Neural progenitor cell (in vitro differentiated cells): ENCODE measurements around the gene PBX1. TPM values are rescaled to one million over a fixed set of nuclear protein-coding genes. Genes with fewer than 3 reads are reported as not detected.
A peak's percentile ranks its signal among the peaks of the same experiment; 100 is the strongest.

Experiments
- DNase-seq: peaks from one replicate; pipeline ENCODE4 v3.0.0-alpha.2; 2016; ENCODE audit warnings: low spot score
- H2AFZ ChIP-seq: fragments of 200-600 bp; sonication (generic); replicated peaks from 2 replicates; pipeline ENCODE4 v1.6.1; 2016; ENCODE audit warnings: antibody characterized with exemption
- H3F3A ChIP-seq: fragments of 200-600 bp; sonication (generic); 2 replicates; pipeline ENCODE4 v1.6.1; 2016; ENCODE audit warnings: antibody characterized with exemption, low read depth
- H3K27ac ChIP-seq: fragments of 200-600 bp; sonication (generic); 2 replicates; pipeline ENCODE4 v1.5.1; 2016; ENCODE audit warnings: mild to moderate bottlenecking
- H3K27me3 ChIP-seq: fragments of 200-600 bp; sonication (generic); 2 replicates; pipeline ENCODE4 v1.6.1; 2016; ENCODE audit warnings: mild to moderate bottlenecking, moderate library complexity
- H3K36me3 ChIP-seq: fragments of 200-600 bp; sonication (generic); 2 replicates; pipeline ENCODE4 v1.5.1; 2016
- H3K4me1 ChIP-seq: fragments of 200-600 bp; sonication (generic); 2 replicates; pipeline ENCODE4 v1.6.1; 2016; ENCODE audit warnings: mixed run types
- H3K4me2 ChIP-seq: fragments of 200-600 bp; sonication (generic); 2 replicates; pipeline ENCODE4 v1.6.1; 2016
- H3K4me3 ChIP-seq: fragments of 200-600 bp; sonication (generic); 2 replicates; pipeline ENCODE4 v1.5.1; 2016
- H3K79me2 ChIP-seq: fragments of 200-600 bp; sonication (generic); 2 replicates; pipeline ENCODE4 v1.6.1; 2016; ENCODE audit warnings: low read depth
- H3K9ac ChIP-seq: fragments of 200-600 bp; sonication (generic); 2 replicates; pipeline ENCODE4 v1.6.1; 2016
- H3K9me3 ChIP-seq: fragments of 200-600 bp; sonication (generic); 2 replicates; pipeline ENCODE4 v1.5.1; 2016; ENCODE audit warnings: low read depth
- H4K20me1 ChIP-seq: fragments of 200-600 bp; sonication (generic); 2 replicates; pipeline ENCODE4 v1.6.1; 2016; ENCODE audit warnings: low read depth
- H3K27ac Mint-ChIP-seq: 3 replicates; pipeline ENCODE4 v1.8.0; 2021; ENCODE audit warnings: mixed read lengths
- H3K27me3 Mint-ChIP-seq: 2 replicates; pipeline ENCODE4 v1.8.0; 2022; ENCODE audit warnings: low read depth, mild to moderate bottlenecking, inconsistent platforms, moderate library complexity, mixed read lengths; ENCODE audit not compliant: insufficient read depth
- H3K36me3 Mint-ChIP-seq: 3 replicates; pipeline ENCODE4 v1.8.0; 2021; ENCODE audit warnings: mixed read lengths
- H3K4me1 Mint-ChIP-seq: 3 replicates; pipeline ENCODE4 v1.8.0; 2021; ENCODE audit warnings: mixed read lengths
- H3K4me3 Mint-ChIP-seq: 3 replicates; pipeline ENCODE4 v1.8.0; 2021; ENCODE audit warnings: mild to moderate bottlenecking, moderate library complexity, mixed read lengths
- H3K9me3 Mint-ChIP-seq: 3 replicates; pipeline ENCODE4 v1.8.0; 2020; ENCODE audit warnings: mixed read lengths
- CTCF ChIP-seq: fragments of 200-600 bp; sonication (generic); IDR thresholded peaks from 2 replicates; pipeline ENCODE4 v1.5.1; 2017; ENCODE audit warnings: antibody characterized with exemption, mild to moderate bottlenecking
- EZH2 ChIP-seq: fragments of 200-600 bp; sonication (generic); IDR thresholded peaks from 2 replicates; pipeline ENCODE4 v1.6.1; 2017; ENCODE audit warnings: antibody characterized with exemption, mild to moderate bottlenecking, moderate library complexity
- EZH2phosphoT487 ChIP-seq: fragments of 200-600 bp; sonication (generic); IDR thresholded peaks from 2 replicates; pipeline ENCODE4 v1.6.1; 2017; ENCODE audit warnings: antibody characterized with exemption
- total RNA-seq: library from RNA; depleted of rRNA; stranded (reverse); fragments of >200 nt; gene quantifications from 2 replicates; pipeline ENCODE4 v1.2.3, GENCODE V29; 2015; ENCODE audit warnings: low replicate concordance

Gene PBX1
- total RNA-seq, result 75.0 and 91.1 TPM in 2 replicates

DNA sequence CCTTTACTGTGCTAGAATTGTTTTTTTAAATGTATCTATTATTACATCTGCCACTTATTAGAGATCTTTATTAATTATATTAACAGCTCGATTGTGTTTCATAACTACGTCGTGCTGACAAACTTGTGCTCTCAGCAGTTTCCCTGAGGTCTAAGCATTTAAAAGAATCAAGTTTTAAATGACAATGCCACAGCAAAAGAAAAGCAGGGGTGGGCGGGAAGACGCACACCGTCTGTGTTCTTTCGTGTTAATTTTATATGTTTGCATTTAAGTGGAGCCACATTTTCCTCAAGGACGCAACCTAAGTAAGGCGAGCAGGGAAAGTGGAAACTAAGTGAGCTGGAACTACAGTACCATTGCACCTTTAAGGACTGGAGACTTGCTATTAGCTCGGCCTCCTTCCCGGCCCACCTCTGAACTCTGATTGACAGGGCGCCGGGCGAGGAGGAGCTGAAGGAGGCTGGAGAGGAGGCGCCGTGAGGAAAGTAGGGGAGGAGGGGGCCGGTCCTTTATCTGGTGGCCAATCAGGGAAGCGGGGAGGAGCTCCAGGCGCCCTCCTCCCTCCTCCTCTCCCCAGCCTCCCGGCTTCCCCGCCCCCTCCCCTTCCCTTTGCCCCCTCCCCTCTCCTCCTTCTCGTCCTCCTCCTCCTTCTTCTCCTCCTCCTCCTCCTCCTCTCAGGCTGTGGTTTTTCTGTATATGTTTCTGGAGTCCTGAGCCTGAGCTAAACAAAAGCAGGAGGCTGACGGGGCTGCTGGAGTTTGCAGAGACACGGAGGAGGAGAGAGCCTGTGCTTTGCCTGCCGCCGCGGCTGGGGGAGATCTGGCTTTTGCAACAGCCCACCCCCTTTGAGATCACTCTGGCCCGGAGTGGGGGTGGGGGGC lies at the start of gene PBX1:
PBX1 (plus strand) TSS at position 724 of the 881 bp plus-strand sequence.
- Histone ChIP-seq H3K9ac (peak within 1 kb of the TSS; percentile 67), H3K27ac (peak within 1 kb of the TSS; percentile 89), H4K20me1 (peaks cover 19% of the 10 kb centered on the region), H2AFZ (peak within 1 kb of the TSS; percentile 69), H3F3A (peaks cover 22% of the 10 kb centered on the region), H3K27me3 (no peaks in the 10 kb centered on the region), H3K36me3 (no peaks in the 10 kb centered on the region), H3K4me1 (peaks cover 19% of the 10 kb centered on the region), H3K4me3 (peak within 1 kb of the TSS; percentile 81), H3K4me2 (peak within 1 kb of the TSS; percentile 93), H3K9me3 (no peaks in the 10 kb centered on the region), H3K79me2 (peaks cover 41% of the 10 kb centered on the region)
- TF ChIP-seq CTCF (no peak), EZH2phosphoT487 (no peak), EZH2 (no peak)
- Mint-ChIP-seq H3K4me3 (peak within 1 kb of the TSS; percentile 100), H3K27me3 (no peaks in the 10 kb centered on the region), H3K27ac (peak within 1 kb of the TSS; percentile 98), H3K4me1 (peaks cover 35% of the 10 kb centered on the region), H3K36me3 (no peaks in the 10 kb centered on the region), H3K9me3 (peaks cover 2% of the 10 kb centered on the region)
- DNase-seq, result peak; percentile 98

DNA sequence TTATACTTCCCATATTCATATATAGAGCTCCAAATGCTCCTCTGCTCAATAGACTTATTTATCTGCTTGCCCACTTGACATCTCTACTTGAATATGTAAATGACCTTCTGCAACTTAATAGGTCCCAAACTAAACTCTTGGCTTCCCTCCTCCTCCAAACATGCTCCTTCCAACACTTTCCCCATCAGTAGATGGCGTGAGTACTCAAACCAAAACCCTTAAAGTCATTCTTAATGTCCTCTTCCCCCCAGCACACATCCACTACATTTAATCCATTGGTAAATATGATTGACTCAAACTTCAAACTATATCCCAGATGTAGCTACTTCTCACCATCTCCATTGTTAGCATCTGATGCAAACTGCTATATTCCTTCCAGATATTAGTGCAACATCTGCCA lies 48.5 kb upstream of the PBX1 start:
- Histone ChIP-seq H3K27me3 (no peaks in the 10 kb centered on the region), H3K79me2 (no peaks in the 10 kb centered on the region), H2AFZ (no peak overlapping the region), H3K4me1 (peaks cover 14% of the 10 kb centered on the region), H3K27ac (no peak overlapping the region), H3K9ac (no peak overlapping the region), H3F3A (peaks cover 16% of the 10 kb centered on the region), H4K20me1 (no peaks in the 10 kb centered on the region), H3K9me3 (no peaks in the 10 kb centered on the region), H3K4me2 (no peak overlapping the region), H3K4me3 (no peak overlapping the region), H3K36me3 (no peaks in the 10 kb centered on the region)
- Mint-ChIP-seq H3K4me3 (no peak overlapping the region), H3K27me3 (no peaks in the 10 kb centered on the region), H3K4me1 (peaks cover 33% of the 10 kb centered on the region), H3K27ac (no peak overlapping the region), H3K36me3 (no peaks in the 10 kb centered on the region), H3K9me3 (peaks cover 3% of the 10 kb centered on the region)
- TF ChIP-seq EZH2phosphoT487, result no peak
- TF ChIP-seq CTCF, result no peak
- no peak for TF ChIP-seq EZH2
- DNase-seq, result no peak

DNA sequence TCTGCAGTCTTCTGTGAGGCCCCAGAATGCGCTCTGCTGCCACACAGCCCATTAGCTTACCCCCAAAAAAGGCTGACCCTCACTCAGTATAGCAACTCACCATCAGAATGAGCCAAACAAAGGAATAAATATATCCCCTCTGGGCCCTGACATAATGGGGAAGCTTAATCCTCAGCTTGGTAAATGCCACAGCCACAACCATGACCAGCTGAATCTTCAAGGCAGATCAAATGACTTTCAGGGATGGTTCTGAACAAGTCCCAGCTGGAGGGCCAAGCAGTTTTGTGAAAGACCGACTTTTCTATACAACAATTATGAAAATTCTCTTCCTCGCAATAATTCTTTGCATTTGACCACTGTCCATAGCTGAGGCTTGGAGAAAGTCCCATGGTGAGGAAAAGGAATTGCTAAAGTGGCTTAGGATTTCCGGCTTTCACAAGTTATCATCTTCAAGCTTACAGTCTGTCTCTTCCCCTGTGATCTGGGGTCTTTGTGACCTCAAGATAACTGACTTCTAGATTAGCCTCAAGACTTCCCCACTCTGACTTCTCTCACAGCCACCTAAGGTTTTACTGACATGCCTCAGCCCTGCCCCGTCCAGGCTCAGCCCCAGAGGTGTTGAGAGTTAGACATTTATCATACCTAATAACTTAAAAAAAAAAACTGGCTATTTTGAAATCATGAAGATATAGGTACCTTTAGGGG lies 47.8 kb upstream of the PBX1 start:
- Mint-ChIP-seq H3K4me3 (no peak overlapping the region), H3K27me3 (no peaks in the 10 kb centered on the region), H3K4me1 (peaks cover 40% of the 10 kb centered on the region), H3K27ac (peak overlapping the region; percentile 81), H3K36me3 (no peaks in the 10 kb centered on the region), H3K9me3 (peaks cover 3% of the 10 kb centered on the region)
- Histone ChIP-seq H3K4me2 (no peak overlapping the region), H3K4me3 (no peak overlapping the region), H3K4me1 (peaks cover 21% of the 10 kb centered on the region), H3K9ac (no peak overlapping the region), H3K27me3 (no peaks in the 10 kb centered on the region), H3F3A (peaks cover 16% of the 10 kb centered on the region), H2AFZ (no peak overlapping the region), H3K36me3 (no peaks in the 10 kb centered on the region), H3K9me3 (no peaks in the 10 kb centered on the region), H3K27ac (no peak overlapping the region), H3K79me2 (no peaks in the 10 kb centered on the region), H4K20me1 (no peaks in the 10 kb centered on the region)
- TF ChIP-seq CTCF, result no peak
- no peak for TF ChIP-seq EZH2phosphoT487
- no peak for TF ChIP-seq EZH2
- DNase-seq, result peak; percentile 10
